Measurements from ENCODE around the gene CDV3. TPM values are rescaled to one million over a fixed set of nuclear protein-coding genes. Genes with fewer than 3 reads are reported as not detected.
A peak's percentile ranks its signal among the peaks of the same experiment; 100 is the strongest.

The CDV3 gene
- total and polyA plus RNA-seq, 10 of the 15 experiments (the other 5 are each of a cell fraction or from before 2014, with no cell fraction given), result 42.3 to 466 (median 136) TPM

DNA sequence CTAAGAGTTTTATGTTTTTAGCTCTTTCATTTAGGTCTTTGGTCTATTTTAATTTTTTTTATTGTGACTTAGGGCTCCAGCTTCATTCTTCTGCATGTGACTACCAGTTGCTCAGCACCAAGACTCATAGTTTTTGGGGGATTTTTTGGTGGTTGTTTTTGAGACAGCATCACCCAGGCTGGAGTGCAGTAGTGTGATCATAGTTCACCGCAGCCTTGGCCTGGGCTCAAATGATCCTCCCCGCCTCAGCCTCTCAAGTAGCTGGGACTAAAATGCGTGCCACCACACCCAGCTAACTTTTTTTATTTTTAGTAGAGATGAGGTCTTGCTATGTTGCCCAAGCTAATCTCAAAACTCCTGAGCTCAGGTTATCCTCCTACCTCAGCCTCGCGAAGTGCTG lies 19.4 kb downstream of the CDV3 start:
- DNase-seq (ENCODE audit: low read depth, low spot score) (no peak), FAIRE-seq (no peak), ATAC-seq (peak; percentile 44)
- CTCF ChIA-PET, result interaction anchor here (0.7 to 1.8 kb wide), 3 partner anchors 15 to 144 kb away, joined by 3 to 8 read pairs (median 4); no protein-coding TSS in a partner anchor
- Histone ChIP-seq H4K20me1 (ENCODE audit: control insufficient read depth, insufficient read depth) (no peaks in the 10 kb centered on the region), H3K9me3 (replicated peaks; ENCODE audit: control insufficient read depth, insufficient read depth, low read length) (no peaks in the 10 kb centered on the region), H2AFZ (ENCODE audit: control insufficient read depth, low read depth, low read length) (no peak overlapping the region), H3K4me3 (no peak overlapping the region), H3K36me3 (ENCODE audit: control insufficient read depth in 2 of 2, insufficient read depth in 2 of 2, low read length in 1 of 2) (peaks cover 3 to 10% of the 10 kb centered on the region in 2 experiments), H3K9ac (ENCODE audit: control insufficient read depth, insufficient read depth, low read length) (no peak overlapping the region), H3K4me2 (ENCODE audit: control insufficient read depth, insufficient read depth) (no peak overlapping the region), H3K27me3 (replicated peaks in 1 of 2; ENCODE audit: control insufficient read depth in 2 of 2, insufficient read depth in 2 of 2, low read length in 1 of 2) (no peaks in the 10 kb centered on the region), H3K4me1 (ENCODE audit: control insufficient read depth, insufficient read depth, low read length) (peaks cover 8% of the 10 kb centered on the region), H3K79me2 (ENCODE audit: control insufficient read depth, insufficient read depth, low read length) (peaks cover 2% of the 10 kb centered on the region), H3K27ac (ENCODE audit: control insufficient read depth, insufficient read depth) (no peak overlapping the region)
- intact Hi-C loops (cut with micrococcal nuclease; ENCODE audit: unreplicated experiment) (no loop called here), in situ Hi-C loops (cut with MboI) (no loop called here)
- POLR2A ChIA-PET, result interaction anchor here (0.9 kb wide), 1 partner anchor 20 kb away, joined by 3 read pairs; no protein-coding TSS in a partner anchor
- 2% methylated on average over 5 of the region's 5 CpGs for WGBS (ENCODE audit: insufficient coverage, insufficient replicate concordance, low lambda C conversion rate, missing lambda C conversion rate)
- no peak for TF ChIP-seq NFYB (IDR thresholded peaks at IDR 0.05; ENCODE audit: insufficient read depth, low read depth, low read length)
- TF ChIP-seq, protein P1, sequence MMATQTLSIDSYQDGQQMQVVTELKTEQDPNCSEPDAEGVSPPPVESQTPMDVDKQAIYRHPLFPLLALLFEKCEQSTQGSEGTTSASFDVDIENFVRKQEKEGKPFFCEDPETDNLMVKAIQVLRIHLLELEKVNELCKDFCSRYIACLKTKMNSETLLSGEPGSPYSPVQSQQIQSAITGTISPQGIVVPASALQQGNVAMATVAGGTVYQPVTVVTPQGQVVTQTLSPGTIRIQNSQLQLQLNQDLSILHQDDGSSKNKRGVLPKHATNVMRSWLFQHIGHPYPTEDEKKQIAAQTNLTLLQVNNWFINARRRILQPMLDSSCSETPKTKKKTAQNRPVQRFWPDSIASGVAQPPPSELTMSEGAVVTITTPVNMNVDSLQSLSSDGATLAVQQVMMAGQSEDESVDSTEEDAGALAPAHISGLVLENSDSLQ (IDR thresholded peaks at IDR 0.05), result no peak
- TF ChIP-seq MTA3 (IDR thresholded peaks at IDR 0.05; ENCODE audit: borderline replicate concordance, low read length), result 0 out of 2 replicates have a peak, but pooled peaks have one; percentile 13
- no peak for TF ChIP-seq HDAC6 (IDR thresholded peaks at IDR 0.05; ENCODE audit: unreplicated experiment)
- TF ChIP-seq ASH2L (IDR thresholded peaks at IDR 0.05; ENCODE audit: borderline replicate concordance, low read depth), result no peak
- no peak for TF ChIP-seq MEF2B (IDR thresholded peaks at IDR 0.05; ENCODE audit: partially characterized antibody, poor library complexity, severe bottlenecking)
- TF ChIP-seq RUNX3 (IDR thresholded peaks at IDR 0.05; ENCODE audit: low read length), result peak; percentile 80
- peak; percentile 61; the same call in 1 of the 2 replicates for TF ChIP-seq FOXM1 (IDR thresholded peaks at IDR 0.05; ENCODE audit: low read depth, low read length)
- no peak for TF ChIP-seq CHD4 (IDR thresholded peaks at IDR 0.05)
- TF ChIP-seq, protein P2, sequence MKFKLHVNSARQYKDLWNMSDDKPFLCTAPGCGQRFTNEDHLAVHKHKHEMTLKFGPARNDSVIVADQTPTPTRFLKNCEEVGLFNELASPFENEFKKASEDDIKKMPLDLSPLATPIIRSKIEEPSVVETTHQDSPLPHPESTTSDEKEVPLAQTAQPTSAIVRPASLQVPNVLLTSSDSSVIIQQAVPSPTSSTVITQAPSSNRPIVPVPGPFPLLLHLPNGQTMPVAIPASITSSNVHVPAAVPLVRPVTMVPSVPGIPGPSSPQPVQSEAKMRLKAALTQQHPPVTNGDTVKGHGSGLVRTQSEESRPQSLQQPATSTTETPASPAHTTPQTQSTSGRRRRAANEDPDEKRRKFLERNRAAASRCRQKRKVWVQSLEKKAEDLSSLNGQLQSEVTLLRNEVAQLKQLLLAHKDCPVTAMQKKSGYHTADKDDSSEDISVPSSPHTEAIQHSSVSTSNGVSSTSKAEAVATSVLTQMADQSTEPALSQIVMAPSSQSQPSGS (IDR thresholded peaks at IDR 0.05; ENCODE audit: low read length), result peak; percentile 57; the same call in 1 of the 2 replicates
- TF ChIP-seq, protein P3, sequence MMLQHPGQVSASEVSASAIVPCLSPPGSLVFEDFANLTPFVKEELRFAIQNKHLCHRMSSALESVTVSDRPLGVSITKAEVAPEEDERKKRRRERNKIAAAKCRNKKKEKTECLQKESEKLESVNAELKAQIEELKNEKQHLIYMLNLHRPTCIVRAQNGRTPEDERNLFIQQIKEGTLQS (IDR thresholded peaks at IDR 0.05; ENCODE audit: borderline replicate concordance, extremely low read depth, low read depth, low read length), result no peak
- TF ChIP-seq ZSCAN29 (IDR thresholded peaks at IDR 0.05), result no peak
- TF ChIP-seq CREB1 (IDR thresholded peaks at IDR 0.05; ENCODE audit: low read depth), result 0 out of 2 replicates have a peak, but pooled peaks have one; percentile 23
- TF ChIP-seq NFIC (IDR thresholded peaks at IDR 0.05; ENCODE audit: low read depth, low read length), result 0 out of 2 replicates have a peak, but pooled peaks have one; percentile 52
- TF ChIP-seq, protein P4, sequence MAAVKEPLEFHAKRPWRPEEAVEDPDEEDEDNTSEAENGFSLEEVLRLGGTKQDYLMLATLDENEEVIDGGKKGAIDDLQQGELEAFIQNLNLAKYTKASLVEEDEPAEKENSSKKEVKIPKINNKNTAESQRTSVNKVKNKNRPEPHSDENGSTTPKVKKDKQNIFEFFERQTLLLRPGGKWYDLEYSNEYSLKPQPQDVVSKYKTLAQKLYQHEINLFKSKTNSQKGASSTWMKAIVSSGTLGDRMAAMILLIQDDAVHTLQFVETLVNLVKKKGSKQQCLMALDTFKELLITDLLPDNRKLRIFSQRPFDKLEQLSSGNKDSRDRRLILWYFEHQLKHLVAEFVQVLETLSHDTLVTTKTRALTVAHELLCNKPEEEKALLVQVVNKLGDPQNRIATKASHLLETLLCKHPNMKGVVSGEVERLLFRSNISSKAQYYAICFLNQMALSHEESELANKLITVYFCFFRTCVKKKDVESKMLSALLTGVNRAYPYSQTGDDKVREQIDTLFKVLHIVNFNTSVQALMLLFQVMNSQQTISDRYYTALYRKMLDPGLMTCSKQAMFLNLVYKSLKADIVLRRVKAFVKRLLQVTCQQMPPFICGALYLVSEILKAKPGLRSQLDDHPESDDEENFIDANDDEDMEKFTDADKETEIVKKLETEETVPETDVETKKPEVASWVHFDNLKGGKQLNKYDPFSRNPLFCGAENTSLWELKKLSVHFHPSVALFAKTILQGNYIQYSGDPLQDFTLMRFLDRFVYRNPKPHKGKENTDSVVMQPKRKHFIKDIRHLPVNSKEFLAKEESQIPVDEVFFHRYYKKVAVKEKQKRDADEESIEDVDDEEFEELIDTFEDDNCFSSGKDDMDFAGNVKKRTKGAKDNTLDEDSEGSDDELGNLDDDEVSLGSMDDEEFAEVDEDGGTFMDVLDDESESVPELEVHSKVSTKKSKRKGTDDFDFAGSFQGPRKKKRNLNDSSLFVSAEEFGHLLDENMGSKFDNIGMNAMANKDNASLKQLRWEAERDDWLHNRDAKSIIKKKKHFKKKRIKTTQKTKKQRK (IDR thresholded peaks at IDR 0.05; ENCODE audit: low read depth, low read length), result no peak
- SMC1A ChIA-PET (ENCODE audit: uncharacterized antibody, unreplicated experiment), result interaction anchor here (1.1 to 1.2 kb wide), 2 partner anchors 14 kb away, joined by 3 to 5 read pairs; no protein-coding TSS in a partner anchor
- RAD21 ChIA-PET (ENCODE audit: unreplicated experiment), result interaction anchor here (0.6 to 1.6 kb wide), 3 partner anchors 18 to 29 kb away, joined by 3 to 4 read pairs (median 3); no protein-coding TSS in a partner anchor
- no TSS peak for BruUV-seq (replicated peaks)

All from GM12878 (cell line).